ENCODE results near the gene KRT2. TPM values are rescaled to one million over a fixed set of nuclear protein-coding genes. Genes with fewer than 3 reads are reported as not detected.

The KRT2 gene
- total RNA-seq, 1 donor from 2014 or later, result not detected

- Histone ChIP-seq H3K36me3 (no peaks in the 10 kb centered on the region), H3K27ac (replicated peaks) (no peak within 1 kb of the TSS), H3K9me3 (replicated peaks) (no peaks in the 10 kb centered on the region), H3K4me1 (peaks cover 4% of the 10 kb centered on the region), H3K27me3 (ENCODE audit: low read depth) (peaks cover 91% of the 10 kb centered on the region), H3K4me3 (no peak within 1 kb of the TSS)
- intact Hi-C loops (cut with micrococcal nuclease), result no loop called here
- DNase-seq, result no peak
- no peak for TF ChIP-seq CTCF (IDR thresholded peaks at IDR 0.05; ENCODE audit: borderline replicate concordance)
Measured at GRCh38 chr12:52600941-52601481, 51.0 kb downstream of the KRT2 start, which contains the start of gene KRT72. TSS of gene KRT72 (minus strand) at chr12:52601463. CDS start at chr12:52601452, 11 bp downstream.

DNA sequence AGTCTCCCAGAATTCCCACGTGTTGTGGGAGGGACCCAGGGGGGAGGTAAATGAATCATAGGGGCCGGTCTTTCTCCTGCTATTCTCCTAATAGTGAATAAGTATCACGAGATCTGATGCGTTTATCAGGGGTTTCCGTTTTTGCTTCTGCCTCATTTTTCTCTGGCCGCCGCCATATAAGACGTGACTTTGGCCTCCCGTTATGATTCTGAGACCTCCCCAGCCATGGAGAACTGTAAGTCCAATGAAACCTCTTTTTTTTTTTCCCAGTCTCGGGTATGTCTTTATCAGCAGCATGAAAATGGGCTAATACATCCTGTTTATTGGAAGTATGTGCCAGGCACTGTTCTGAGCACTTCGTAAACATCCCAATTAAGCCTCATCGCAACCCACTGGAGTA is 51.5 kb downstream of the KRT2 start:
- H3K4me1 ChIP-seq, result peaks cover 4% of the 10 kb centered on the region
- TF ChIP-seq CTCF (IDR thresholded peaks at IDR 0.05; ENCODE audit: borderline replicate concordance), result no peak
- H3K36me3 ChIP-seq, result no peaks in the 10 kb centered on the region
- no peak overlapping the region for H3K27ac ChIP-seq (replicated peaks)
- no peak for DNase-seq
- peaks cover 91% of the 10 kb centered on the region for H3K27me3 ChIP-seq (ENCODE audit: low read depth)
- no peak overlapping the region for H3K4me3 ChIP-seq
- no peaks in the 10 kb centered on the region for H3K9me3 ChIP-seq (replicated peaks)
- intact Hi-C loops (cut with micrococcal nuclease), result no loop called here

DNA sequence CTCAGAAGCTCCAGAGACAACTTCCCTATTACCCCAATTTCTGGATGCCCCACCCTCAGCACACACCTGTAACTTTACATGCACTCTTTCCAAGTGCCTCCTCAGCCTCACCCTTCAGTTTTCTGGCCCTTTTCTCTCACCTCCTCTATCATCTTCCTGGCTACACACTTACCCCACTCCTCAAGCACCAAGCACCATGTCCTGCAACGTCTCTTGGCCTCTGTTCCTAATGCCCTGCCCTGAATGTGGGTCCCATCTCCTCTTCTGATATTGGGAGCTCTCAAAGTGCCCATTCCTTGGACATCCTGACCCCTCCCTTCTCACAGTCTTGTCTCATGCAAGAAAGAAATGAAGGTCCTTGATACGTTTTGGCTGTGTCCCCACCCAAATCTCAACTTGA is 51.9 kb downstream of the KRT2 start:
- no peak overlapping the region for H3K4me3 ChIP-seq
- H3K4me1 ChIP-seq, result peaks cover 4% of the 10 kb centered on the region
- H3K9me3 ChIP-seq (replicated peaks), result no peaks in the 10 kb centered on the region
- no peaks in the 10 kb centered on the region for H3K36me3 ChIP-seq
- no peak for TF ChIP-seq CTCF (IDR thresholded peaks at IDR 0.05; ENCODE audit: borderline replicate concordance)
- intact Hi-C loops (cut with micrococcal nuclease), result no loop called here
- DNase-seq, result no peak
- H3K27me3 ChIP-seq (ENCODE audit: low read depth), result peaks cover 90% of the 10 kb centered on the region
- no peak overlapping the region for H3K27ac ChIP-seq (replicated peaks)

GRCh38 chr12:52598966-52599365 is 53.0 kb downstream of the KRT2 start:
- no peak for DNase-seq
- Histone ChIP-seq H3K4me3 (no peak overlapping the region), H3K27me3 (ENCODE audit: low read depth) (peaks cover 87% of the 10 kb centered on the region), H3K4me1 (peaks cover 4% of the 10 kb centered on the region), H3K27ac (replicated peaks) (no peak overlapping the region), H3K36me3 (no peaks in the 10 kb centered on the region), H3K9me3 (replicated peaks) (peaks cover 3% of the 10 kb centered on the region)
- intact Hi-C loops (cut with micrococcal nuclease), result no loop called here
- TF ChIP-seq CTCF (IDR thresholded peaks at IDR 0.05; ENCODE audit: borderline replicate concordance), result no peak

Other genes with a start within 250 kb of the KRT2 start
- gene KRT82, start 245.9 kb downstream of the KRT2 start, total RNA-seq, result not detected
- not detected for gene KRT75, start 217.8 kb downstream of the KRT2 start, total RNA-seq
- not detected for gene KRT6B, start 200.1 kb downstream of the KRT2 start, total RNA-seq
- not detected for gene KRT6C, start 178.4 kb downstream of the KRT2 start, total RNA-seq
- not detected for gene KRT6A, start 159.0 kb downstream of the KRT2 start, total RNA-seq
- gene KRT5, start 131.8 kb downstream of the KRT2 start, total RNA-seq, result not detected
- not detected for gene KRT71, start 99.1 kb downstream of the KRT2 start, total RNA-seq
- 0.14 TPM for gene KRT74, start 78.4 kb downstream of the KRT2 start, total RNA-seq
- not detected for gene KRT72, start 50.7 kb downstream of the KRT2 start, total RNA-seq
- not detected for gene KRT73, start 33.7 kb downstream of the KRT2 start, total RNA-seq
- gene KRT1, start 28.2 kb upstream of the KRT2 start, total RNA-seq, result not detected
- gene KRT77, start 51.3 kb upstream of the KRT2 start, total RNA-seq, result not detected
- not detected for gene KRT76, start 125.1 kb upstream of the KRT2 start, total RNA-seq
- gene KRT3, start 143.9 kb upstream of the KRT2 start, total RNA-seq, result not detected
- not detected for gene KRT4, start 161.9 kb upstream of the KRT2 start, total RNA-seq
- not detected for gene KRT79, start 182.1 kb upstream of the KRT2 start, total RNA-seq
- gene KRT78, start 196.8 kb upstream of the KRT2 start, total RNA-seq, result not detected